ENCODE measurements around the gene PIK3CB. TPM values are rescaled to one million over a fixed set of nuclear protein-coding genes. Genes with fewer than 3 reads are reported as not detected.

Gene PIK3CB
- total and polyA plus RNA-seq, 2 experiments from 2014 or later = 8.1 to 12.6 TPM

DNA sequence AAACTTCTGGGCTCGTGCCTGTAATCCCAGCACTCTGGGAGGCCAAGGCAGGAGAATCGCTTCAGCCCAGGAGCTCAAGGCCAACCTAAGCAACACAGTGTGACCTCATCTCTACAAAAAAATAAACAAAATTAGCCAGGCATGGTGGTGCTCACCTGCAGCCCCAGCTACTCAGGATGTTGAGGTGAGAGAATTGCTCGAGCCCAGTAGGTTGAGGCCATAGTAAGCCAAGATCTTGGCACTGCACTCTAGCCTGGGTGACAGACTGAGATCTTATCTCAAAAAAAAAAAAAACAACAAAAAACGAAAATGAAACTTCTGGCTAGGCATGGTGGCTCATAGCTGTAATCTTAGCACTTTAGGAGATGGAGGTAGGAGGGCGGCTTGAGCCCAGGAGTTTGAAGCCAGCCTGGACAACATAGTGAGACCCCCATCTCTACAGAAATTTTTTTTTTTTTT is 53.7 kb downstream of the PIK3CB start:
- no peak overlapping the region for H3K27ac ChIP-seq
- no peak for TF ChIP-seq CTCF (IDR thresholded peaks at IDR 0.05; ENCODE audit: low read depth, low read length)
- no peaks in the 10 kb centered on the region for H3K36me3 ChIP-seq
- H3K9me3 ChIP-seq (ENCODE audit: low read depth) = no peaks in the 10 kb centered on the region
- H3K27me3 ChIP-seq = no peaks in the 10 kb centered on the region
- H3K4me3 ChIP-seq = no peak overlapping the region
- no peak for DNase-seq (ENCODE audit: low read depth in 1 of 2, low spot score in 1 of 2)
- H3K4me1 ChIP-seq (ENCODE audit: low read depth) = no peaks in the 10 kb centered on the region

- Histone ChIP-seq H3K9me3 (ENCODE audit: low read depth) (no peaks in the 10 kb centered on the region), H3K36me3 (no peaks in the 10 kb centered on the region), H3K4me3 (no peak overlapping the region), H3K27ac (no peak overlapping the region), H3K27me3 (no peaks in the 10 kb centered on the region), H3K4me1 (ENCODE audit: low read depth) (peaks cover 6% of the 10 kb centered on the region)
- DNase-seq (ENCODE audit: low read depth in 1 of 2, low spot score in 1 of 2) = no peak
- no peak for TF ChIP-seq CTCF (IDR thresholded peaks at IDR 0.05; ENCODE audit: low read depth, low read length)
Observed at GRCh38 chr3:138778643-138779042, 56.1 kb downstream of the PIK3CB start.

DNA sequence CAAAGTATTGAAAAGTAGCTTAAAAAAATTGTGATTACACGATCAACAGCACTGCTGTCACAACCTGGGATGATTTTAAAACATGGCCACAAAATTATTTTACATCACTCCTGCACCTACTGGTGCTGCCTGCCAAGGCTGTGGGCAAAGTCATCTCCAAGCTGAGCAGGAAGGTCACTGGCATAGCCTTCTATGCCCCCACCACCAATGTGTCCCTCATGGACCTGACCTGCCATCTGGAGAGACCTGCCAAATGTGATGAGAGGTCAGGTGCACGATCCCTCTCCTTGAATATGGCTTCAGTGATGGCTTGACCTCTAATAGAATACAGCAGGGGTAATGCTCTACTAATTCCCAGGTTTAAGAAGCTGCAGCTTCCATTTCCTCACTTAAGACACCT is 57.8 kb downstream of the PIK3CB start:
- no peak for TF ChIP-seq CTCF (IDR thresholded peaks at IDR 0.05; ENCODE audit: low read depth, low read length)
- H3K4me1 ChIP-seq (ENCODE audit: low read depth) = peaks cover 6% of the 10 kb centered on the region
- H3K36me3 ChIP-seq = no peaks in the 10 kb centered on the region
- no peaks in the 10 kb centered on the region for H3K27me3 ChIP-seq
- no peaks in the 10 kb centered on the region for H3K9me3 ChIP-seq (ENCODE audit: low read depth)
- H3K4me3 ChIP-seq = no peak overlapping the region
- H3K27ac ChIP-seq = no peak overlapping the region
- DNase-seq (ENCODE audit: low read depth in 1 of 2, low spot score in 1 of 2) = no peak

GRCh38 chr3:138775254-138775595 is 59.5 kb downstream of the PIK3CB start:
- Histone ChIP-seq H3K4me3 (no peak overlapping the region), H3K27me3 (no peaks in the 10 kb centered on the region), H3K4me1 (ENCODE audit: low read depth) (peaks cover 6% of the 10 kb centered on the region), H3K36me3 (no peaks in the 10 kb centered on the region), H3K27ac (peak overlapping the region; percentile 71), H3K9me3 (ENCODE audit: low read depth) (no peaks in the 10 kb centered on the region)
- no peak for TF ChIP-seq CTCF (IDR thresholded peaks at IDR 0.05; ENCODE audit: low read depth, low read length)
- DNase-seq (ENCODE audit: low read depth in 1 of 2, low spot score in 1 of 2) = peak in 1 of 2 donors; percentile 36

DNA sequence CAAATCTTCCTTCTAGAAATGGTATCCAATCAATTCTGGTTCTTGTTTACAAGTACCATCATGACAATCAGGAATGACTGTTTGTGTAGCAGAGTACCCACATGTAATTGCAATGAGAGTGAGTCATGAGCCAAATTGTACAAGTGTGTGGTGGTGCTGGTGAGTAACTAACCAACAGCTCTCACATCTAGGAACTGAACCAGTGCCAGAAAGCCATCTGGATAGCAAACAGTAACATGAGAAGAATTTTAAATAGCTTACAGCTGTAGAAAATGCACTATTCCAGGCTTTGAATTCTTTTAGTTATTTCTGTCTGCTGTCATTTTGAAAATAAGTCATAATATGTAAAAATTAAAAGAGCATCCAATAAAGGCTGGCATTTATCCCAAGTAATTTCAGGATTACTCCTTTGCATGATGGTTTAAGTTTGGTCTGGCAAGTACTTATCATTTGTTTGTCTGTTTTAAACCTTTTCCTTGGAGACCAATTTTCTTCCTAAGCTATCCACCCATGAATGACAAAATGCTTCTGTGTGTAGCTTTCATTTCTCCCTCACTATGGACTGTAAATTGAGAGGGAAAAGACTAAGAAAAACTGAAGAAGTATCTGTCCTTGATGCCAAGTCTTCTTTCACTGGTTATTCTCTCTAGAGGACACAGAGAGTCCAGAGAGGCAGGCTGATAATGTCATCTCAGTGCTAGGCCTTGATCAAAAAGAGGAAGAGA is 60.0 kb downstream of the PIK3CB start:
- Histone ChIP-seq H3K27ac (peak overlapping the region; percentile 71), H3K36me3 (no peaks in the 10 kb centered on the region), H3K4me3 (no peak overlapping the region), H3K9me3 (ENCODE audit: low read depth) (no peaks in the 10 kb centered on the region), H3K27me3 (no peaks in the 10 kb centered on the region), H3K4me1 (ENCODE audit: low read depth) (peaks cover 6% of the 10 kb centered on the region)
- peak; percentile 1 to 99 for DNase-seq (ENCODE audit: low read depth in 1 of 2, low spot score in 1 of 2)
- TF ChIP-seq CTCF (IDR thresholded peaks at IDR 0.05; ENCODE audit: low read depth, low read length) = no peak

Measured in cardiac muscle cell (in vitro differentiated cells and primary cell).